ENCODE data around the gene NF2. TPM values are rescaled to one million over a fixed set of nuclear protein-coding genes. Genes with fewer than 3 reads are reported as not detected.

NF2 gene
- total RNA-seq, 1 donor from 2014 or later = 42.4 TPM

DNA sequence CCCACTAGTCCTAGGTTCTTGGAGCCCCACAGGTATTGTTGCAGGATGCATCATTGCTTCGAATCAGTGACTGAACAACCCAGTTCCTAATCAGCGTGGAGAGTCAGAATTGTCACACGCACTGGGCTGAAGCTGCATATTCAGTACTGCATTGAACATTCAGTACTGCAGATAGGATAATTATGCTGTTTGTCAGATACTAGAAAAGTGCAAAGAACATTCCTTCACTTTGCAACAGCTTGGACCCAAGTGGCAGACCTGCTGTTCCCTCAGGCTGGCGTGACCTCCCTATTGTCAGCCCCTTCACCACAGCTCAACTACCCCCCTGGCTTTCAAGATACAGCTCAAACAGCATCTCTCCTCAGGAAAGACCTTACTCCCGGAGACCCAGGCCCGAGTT lies 27.6 kb downstream of the NF2 start:
- TF ChIP-seq, protein P1, sequence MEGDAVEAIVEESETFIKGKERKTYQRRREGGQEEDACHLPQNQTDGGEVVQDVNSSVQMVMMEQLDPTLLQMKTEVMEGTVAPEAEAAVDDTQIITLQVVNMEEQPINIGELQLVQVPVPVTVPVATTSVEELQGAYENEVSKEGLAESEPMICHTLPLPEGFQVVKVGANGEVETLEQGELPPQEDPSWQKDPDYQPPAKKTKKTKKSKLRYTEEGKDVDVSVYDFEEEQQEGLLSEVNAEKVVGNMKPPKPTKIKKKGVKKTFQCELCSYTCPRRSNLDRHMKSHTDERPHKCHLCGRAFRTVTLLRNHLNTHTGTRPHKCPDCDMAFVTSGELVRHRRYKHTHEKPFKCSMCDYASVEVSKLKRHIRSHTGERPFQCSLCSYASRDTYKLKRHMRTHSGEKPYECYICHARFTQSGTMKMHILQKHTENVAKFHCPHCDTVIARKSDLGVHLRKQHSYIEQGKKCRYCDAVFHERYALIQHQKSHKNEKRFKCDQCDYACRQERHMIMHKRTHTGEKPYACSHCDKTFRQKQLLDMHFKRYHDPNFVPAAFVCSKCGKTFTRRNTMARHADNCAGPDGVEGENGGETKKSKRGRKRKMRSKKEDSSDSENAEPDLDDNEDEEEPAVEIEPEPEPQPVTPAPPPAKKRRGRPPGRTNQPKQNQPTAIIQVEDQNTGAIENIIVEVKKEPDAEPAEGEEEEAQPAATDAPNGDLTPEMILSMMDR (IDR thresholded peaks at IDR 0.05) = no peak

GRCh38 chr22:29631725-29632124 lies 28.3 kb downstream of the NF2 start:
- H3K4me3 ChIP-seq = no peak overlapping the region
- intact Hi-C loops (cut with DNase I) = no loop called here
- DNase-seq (no peak), ATAC-seq (no peak)
- TF ChIP-seq, protein P1 (IDR thresholded peaks at IDR 0.05) = no peak
- H3K36me3 ChIP-seq = peaks cover under 1% of the 10 kb centered on the region
- no peaks in the 10 kb centered on the region for H3K27me3 ChIP-seq (ENCODE audit: low read depth)
- no peak overlapping the region for H3K27ac ChIP-seq
- peaks cover 26% of the 10 kb centered on the region for H3K4me1 ChIP-seq
- H3K9me3 ChIP-seq = no peaks in the 10 kb centered on the region

More for the DNA sequence above, 27.6 kb downstream of the NF2 start:
- intact Hi-C loops (cut with DNase I) = no loop called here
- no peak overlapping the region for H3K27ac ChIP-seq
- no peak overlapping the region for H3K4me3 ChIP-seq
- H3K36me3 ChIP-seq = no peaks in the 10 kb centered on the region
- peaks cover 34% of the 10 kb centered on the region for H3K4me1 ChIP-seq
- H3K9me3 ChIP-seq = no peaks in the 10 kb centered on the region
- ATAC-seq = peak in 1 of 2 donors; percentile 51
- H3K27me3 ChIP-seq (ENCODE audit: low read depth) = no peaks in the 10 kb centered on the region
- DNase-seq = no peak

DNA sequence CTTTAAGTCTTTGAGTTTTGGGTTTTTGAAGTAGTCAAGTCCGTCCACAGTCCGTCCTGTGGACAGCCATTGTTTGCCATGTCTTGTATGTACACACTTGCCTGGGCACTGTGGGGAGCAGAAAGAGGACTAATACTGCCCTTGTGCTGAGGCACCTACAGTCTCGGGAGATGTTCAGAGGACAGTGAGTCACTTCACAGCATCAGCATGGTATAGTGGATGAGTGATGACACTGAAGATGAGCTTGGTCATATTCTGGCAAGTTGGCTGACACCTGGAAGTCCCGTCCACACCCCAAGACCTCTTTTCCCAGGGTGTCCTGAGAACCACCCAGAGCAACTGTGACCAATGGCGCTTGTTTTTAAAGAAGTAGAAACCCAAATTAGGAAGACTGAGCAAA lies 29.2 kb downstream of the NF2 start:
- Histone ChIP-seq H3K9me3 (no peaks in the 10 kb centered on the region), H3K4me1 (peaks cover 25% of the 10 kb centered on the region), H3K36me3 (peaks cover 10% of the 10 kb centered on the region), H3K4me3 (no peak overlapping the region), H3K27ac (no peak overlapping the region), H3K27me3 (ENCODE audit: low read depth) (no peaks in the 10 kb centered on the region)
- intact Hi-C loops (cut with DNase I) = no loop called here
- TF ChIP-seq, protein P1 (IDR thresholded peaks at IDR 0.05) = no peak
- ATAC-seq (no peak), DNase-seq (no peak)

DNA sequence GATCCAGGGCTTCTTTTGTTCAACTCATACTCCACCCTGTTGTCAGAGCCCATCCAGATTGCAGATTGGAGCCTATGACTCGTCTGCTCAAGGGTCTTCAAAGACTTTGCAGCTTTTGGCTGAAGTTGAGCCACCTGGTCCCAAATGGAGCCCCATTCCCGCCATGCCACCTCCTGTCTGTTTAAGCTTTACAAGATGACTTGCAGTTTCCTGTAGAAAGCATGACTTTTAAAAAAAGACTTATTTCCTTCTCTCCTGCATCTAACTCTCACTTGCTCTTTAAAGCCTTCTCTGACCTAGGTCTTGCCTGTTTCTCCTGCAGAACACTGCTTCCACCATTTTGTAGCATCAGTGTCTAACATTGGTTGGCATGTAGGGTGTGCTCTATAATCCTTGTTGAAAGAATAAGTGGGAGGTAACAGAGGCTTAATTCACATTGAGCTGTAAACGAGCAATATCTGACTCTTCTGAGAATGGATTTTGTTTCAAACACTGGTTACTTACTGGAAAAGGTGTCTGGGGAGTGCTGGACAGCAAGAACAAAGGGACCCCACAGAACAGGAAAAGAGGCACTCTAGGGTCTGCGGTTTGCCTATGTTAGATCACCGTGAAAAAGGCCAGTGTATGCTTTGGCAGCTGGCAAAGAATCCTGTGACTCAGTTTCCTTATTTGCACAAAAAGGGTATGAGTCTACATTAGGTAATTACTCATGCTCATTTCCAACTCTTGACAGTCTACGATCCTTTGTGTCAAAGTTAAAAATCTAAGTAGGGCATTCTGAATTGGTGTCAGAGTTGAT lies 30.3 kb downstream of the NF2 start:
- no peak overlapping the region for H3K27ac ChIP-seq
- H3K27me3 ChIP-seq (ENCODE audit: low read depth) = no peaks in the 10 kb centered on the region
- intact Hi-C loops (cut with DNase I) = no loop called here
- H3K36me3 ChIP-seq = peaks cover 19% of the 10 kb centered on the region
- H3K4me1 ChIP-seq = peaks cover 25% of the 10 kb centered on the region
- TF ChIP-seq, protein P1 (IDR thresholded peaks at IDR 0.05) = no peak
- DNase-seq (no peak), ATAC-seq (no peak)
- H3K4me3 ChIP-seq = no peak overlapping the region
- H3K9me3 ChIP-seq = no peaks in the 10 kb centered on the region

DNA sequence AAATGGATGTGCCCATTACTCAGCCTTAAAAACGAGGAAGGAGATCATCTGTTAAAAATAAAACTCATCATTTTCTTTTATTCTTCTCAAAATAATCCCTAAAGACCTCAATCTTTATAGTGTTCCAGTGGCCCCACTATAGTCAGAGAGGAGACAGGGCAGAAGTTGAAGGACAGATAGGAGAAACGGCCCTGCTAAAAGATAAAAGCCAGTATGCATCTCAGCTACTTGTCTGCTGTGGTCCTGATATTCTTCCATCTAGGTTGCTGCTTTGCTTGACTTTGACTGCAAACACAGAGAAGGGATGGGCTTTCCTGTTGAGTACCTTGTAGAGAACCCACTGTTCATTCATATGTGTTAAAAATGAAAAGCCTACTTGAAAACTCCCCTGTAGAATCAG lies 31.4 kb downstream of the NF2 start:
- Histone ChIP-seq H3K4me3 (no peak overlapping the region), H3K4me1 (peaks cover 17% of the 10 kb centered on the region), H3K27ac (no peak overlapping the region), H3K9me3 (no peaks in the 10 kb centered on the region), H3K36me3 (peaks cover 28% of the 10 kb centered on the region), H3K27me3 (ENCODE audit: low read depth) (no peaks in the 10 kb centered on the region)
- no peak for DNase-seq
- ATAC-seq = no peak
- intact Hi-C loops (cut with DNase I) = no loop called here
- TF ChIP-seq, protein P1 (IDR thresholded peaks at IDR 0.05) = no peak

Measured in lower lobe of right lung (tissue), 2 donors.